AG04450 (cell line): ENCODE data around the gene PRPF18. TPM values are rescaled to one million over a fixed set of nuclear protein-coding genes. Genes with fewer than 3 reads are reported as not detected.

Experiments used
- CTCF ChIA-PET: fragments of 300-600, 350-600 bp; formaldehyde crosslinking; extraction: SDS; loops from one replicate; lab custom pipeline; 2022; ENCODE audit warnings: antibody characterized with exemption, inconsistent platforms; lab: Charles Lee
- POLR2A ChIA-PET: fragments of 350-600 bp; formaldehyde crosslinking; extraction: SDS; loops from one replicate; lab custom pipeline; 2021; ENCODE audit warnings: antibody characterized with exemption, inconsistent platforms; lab: Yijun Ruan, JAX
- DNase-seq: peaks from one replicate; pipeline ENCODE4 v3.0.0-alpha.2; 2011; ENCODE audit warnings: low read depth, low spot score
- H3K27ac ChIP-seq: one replicate; pipeline ENCODE4 v1.5.1; 2012; ENCODE audit warnings: low read depth, low read length, control low read depth
- H3K27me3 ChIP-seq: one replicate; pipeline ENCODE4 v1.6.0; 2012; ENCODE audit warnings: low read length; ENCODE audit not compliant: control insufficient read depth, insufficient read depth
- H3K4me3 ChIP-seq: 2 replicates; pipeline ENCODE4 v1.5.1; 2011; ENCODE audit warnings: mild to moderate bottlenecking, low read depth, low read length, control low read depth
- H3K9me3 ChIP-seq: 2 replicates; pipeline ENCODE4 v1.5.1; 2012; ENCODE audit warnings: low read length; ENCODE audit not compliant: control insufficient read depth, insufficient read depth
- CTCF ChIP-seq: IDR thresholded peaks from 2 replicates; pipeline ENCODE4 v1.5.1; 2011; ENCODE audit warnings: low read depth, low read length, control low read depth, inconsistent platforms
- polyA plus RNA-seq: library from polyadenylated mRNA; depleted of rRNA; stranded (reverse); fragments of >200 nt; gene quantifications from 2 replicates; pipeline ENCODE4 v1.2.3, GENCODE V29; 2011

Gene PRPF18
- polyA plus RNA-seq, 1 experiment: 25.4 TPM

- no peaks in the 10 kb centered on the region for H3K9me3 ChIP-seq
- no peaks in the 10 kb centered on the region for H3K27me3 ChIP-seq
- ChIA-PET CTCF (interaction anchor here (1.0 kb wide), 1 partner anchor 18 kb away, joined by 8 read pairs; no protein-coding TSS in a partner anchor), POLR2A (no interaction called here)
- H3K4me3 ChIP-seq: no peak overlapping the region
- DNase-seq: no peak
- H3K27ac ChIP-seq: no peak overlapping the region
- no peak for TF ChIP-seq CTCF
Measured at GRCh38 chr10:13630231-13630630, 43.5 kb downstream of the PRPF18 start.

GRCh38 chr10:13631594-13631993 is 44.8 kb downstream of the PRPF18 start:
- CTCF ChIA-PET: no interaction called here
- POLR2A ChIA-PET: no interaction called here
- TF ChIP-seq CTCF: no peak
- Histone ChIP-seq H3K27me3 (no peaks in the 10 kb centered on the region), H3K27ac (no peak overlapping the region), H3K4me3 (no peak overlapping the region), H3K9me3 (no peaks in the 10 kb centered on the region)
- no peak for DNase-seq

GRCh38 chr10:13632440-13632839 is 45.7 kb downstream of the PRPF18 start:
- Histone ChIP-seq H3K4me3 (no peak overlapping the region), H3K27ac (no peak overlapping the region), H3K27me3 (no peaks in the 10 kb centered on the region), H3K9me3 (no peaks in the 10 kb centered on the region)
- POLR2A ChIA-PET: no interaction called here
- CTCF ChIA-PET: interaction anchor here (1.8 kb wide), 1 partner anchor 19 kb away, joined by 7 read pairs; no protein-coding TSS in a partner anchor
- TF ChIP-seq CTCF: no peak
- no peak for DNase-seq

GRCh38 chr10:13632884-13633440 is 46.2 kb downstream of the PRPF18 start:
- H3K9me3 ChIP-seq: no peaks in the 10 kb centered on the region
- H3K27me3 ChIP-seq: no peaks in the 10 kb centered on the region
- TF ChIP-seq CTCF: no peak
- H3K27ac ChIP-seq: no peak overlapping the region
- H3K4me3 ChIP-seq: no peak overlapping the region
- POLR2A ChIA-PET: no interaction called here
- no peak for DNase-seq
- CTCF ChIA-PET: interaction anchor here (1.8 kb wide), 1 partner anchor 19 kb away, joined by 7 read pairs; no protein-coding TSS in a partner anchor

GRCh38 chr10:13633689-13634088 is 46.9 kb downstream of the PRPF18 start:
- TF ChIP-seq CTCF: no peak
- H3K27me3 ChIP-seq: no peaks in the 10 kb centered on the region
- H3K4me3 ChIP-seq: no peak overlapping the region
- POLR2A ChIA-PET: no interaction called here
- no peaks in the 10 kb centered on the region for H3K9me3 ChIP-seq
- DNase-seq: no peak
- CTCF ChIA-PET: interaction anchor here (1.8 kb wide), 1 partner anchor 20 kb away, joined by 7 read pairs; no protein-coding TSS in a partner anchor
- H3K27ac ChIP-seq: no peak overlapping the region
